ENCODE results near the gene DNAJC16.

DNA sequence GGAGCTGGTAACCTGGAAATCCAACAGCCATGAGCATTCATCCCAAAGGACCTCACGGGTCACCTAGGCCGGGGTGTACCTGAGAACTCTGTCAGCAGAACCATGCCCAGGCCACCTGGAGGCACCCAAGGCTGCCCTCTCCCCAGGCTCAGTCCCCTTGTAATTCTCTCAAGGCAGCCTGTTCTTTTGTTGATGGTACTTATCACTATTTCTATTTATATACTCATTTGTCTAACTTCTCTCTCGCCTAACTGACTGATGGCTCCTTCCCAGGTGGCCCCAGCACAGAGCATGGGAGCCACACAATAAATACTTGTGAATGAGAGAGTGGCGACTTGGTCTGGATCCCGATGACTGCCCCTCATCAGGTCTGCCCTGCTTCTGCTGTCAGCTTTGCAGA is 19.4 kb upstream of the DNAJC16 start:
- TF ChIP-seq, protein P1, sequence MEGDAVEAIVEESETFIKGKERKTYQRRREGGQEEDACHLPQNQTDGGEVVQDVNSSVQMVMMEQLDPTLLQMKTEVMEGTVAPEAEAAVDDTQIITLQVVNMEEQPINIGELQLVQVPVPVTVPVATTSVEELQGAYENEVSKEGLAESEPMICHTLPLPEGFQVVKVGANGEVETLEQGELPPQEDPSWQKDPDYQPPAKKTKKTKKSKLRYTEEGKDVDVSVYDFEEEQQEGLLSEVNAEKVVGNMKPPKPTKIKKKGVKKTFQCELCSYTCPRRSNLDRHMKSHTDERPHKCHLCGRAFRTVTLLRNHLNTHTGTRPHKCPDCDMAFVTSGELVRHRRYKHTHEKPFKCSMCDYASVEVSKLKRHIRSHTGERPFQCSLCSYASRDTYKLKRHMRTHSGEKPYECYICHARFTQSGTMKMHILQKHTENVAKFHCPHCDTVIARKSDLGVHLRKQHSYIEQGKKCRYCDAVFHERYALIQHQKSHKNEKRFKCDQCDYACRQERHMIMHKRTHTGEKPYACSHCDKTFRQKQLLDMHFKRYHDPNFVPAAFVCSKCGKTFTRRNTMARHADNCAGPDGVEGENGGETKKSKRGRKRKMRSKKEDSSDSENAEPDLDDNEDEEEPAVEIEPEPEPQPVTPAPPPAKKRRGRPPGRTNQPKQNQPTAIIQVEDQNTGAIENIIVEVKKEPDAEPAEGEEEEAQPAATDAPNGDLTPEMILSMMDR (IDR thresholded peaks at IDR 0.05), result no peak
- no peak for TF ChIP-seq POLR2A (IDR thresholded peaks at IDR 0.05)
